ENCODE data around the gene GUCY2C. TPM values are rescaled to one million over a fixed set of nuclear protein-coding genes. Genes with fewer than 3 reads are reported as not detected.
A peak's percentile ranks its signal among the peaks of the same experiment; 100 is the strongest.
"Not testable (repeated sequence)": the region's sequence is repeated elsewhere in the genome, so short reads cannot be mapped to it uniquely, and the experiment has no call there.

Gene GUCY2C
- total and polyA plus RNA-seq, 5 donors = 0.02 TPM; not detected in 4

DNA sequence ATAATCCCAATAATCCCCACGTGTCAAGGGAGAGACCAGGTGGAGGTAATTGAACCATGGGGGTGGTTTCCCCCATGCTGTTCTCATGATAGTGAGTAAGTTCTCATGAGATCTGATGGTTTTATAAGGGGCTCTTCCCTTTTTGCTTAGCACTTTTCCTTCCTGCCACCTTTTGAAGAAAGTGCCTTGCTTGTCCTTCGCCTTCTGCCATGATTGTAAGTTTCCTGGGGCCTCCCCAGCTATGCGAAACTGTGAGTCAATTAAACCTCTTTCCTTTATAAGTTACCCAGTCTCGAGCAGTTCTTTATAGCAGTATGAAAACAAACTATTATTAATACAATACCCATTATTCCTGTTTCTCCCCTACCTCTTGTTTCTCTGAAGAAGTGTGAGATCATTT, 14.2 kb downstream of the GUCY2C start:
- H3K4me3 ChIP-seq (ENCODE audit: low read length); ATAC-seq; H3K9me3 ChIP-seq (ENCODE audit: control insufficient read depth, low read length); intact Hi-C loops (cut with DNase I); H3K27me3 ChIP-seq (ENCODE audit: control insufficient read depth, insufficient read depth); DNase-seq; H3K27ac ChIP-seq (ENCODE audit: low read length); H3K4me1 ChIP-seq (ENCODE audit: control insufficient read depth, insufficient read depth, low read length): not testable (repeated sequence)
- 83% methylated on average over 4 of the region's 4 CpGs for WGBS

DNA sequence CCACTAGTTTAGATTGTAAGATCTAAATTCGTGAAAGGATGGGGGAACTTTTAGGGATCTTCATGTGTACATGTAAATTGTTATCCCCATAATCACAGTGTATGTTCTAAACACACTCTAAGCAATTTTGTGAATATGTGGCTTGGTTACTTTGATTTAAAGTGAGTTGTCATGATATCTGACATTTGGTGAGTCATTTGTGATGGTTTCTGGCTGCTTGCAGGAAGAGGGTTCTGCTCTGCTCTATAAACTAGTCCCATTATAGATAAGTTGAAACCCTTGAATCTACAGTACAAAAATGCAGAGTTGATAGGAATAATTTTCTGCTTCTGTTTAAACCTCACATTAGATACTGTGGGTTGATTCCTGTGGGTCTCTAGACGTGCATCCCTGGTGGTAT, 14.8 kb downstream of the GUCY2C start:
- Histone ChIP-seq H3K4me1 (ENCODE audit: control insufficient read depth, insufficient read depth, low read length) (no peaks in the 10 kb centered on the region), H3K4me3 (ENCODE audit: low read length) (no peak overlapping the region), H3K27ac (ENCODE audit: low read length) (no peak overlapping the region), H3K9me3 (ENCODE audit: control insufficient read depth, low read length) (no peaks in the 10 kb centered on the region), H3K27me3 (ENCODE audit: control insufficient read depth, insufficient read depth) (no peaks in the 10 kb centered on the region)
- DNase-seq (no peak), ATAC-seq (no peak)
- intact Hi-C loops (cut with DNase I) = no loop called here
- WGBS = 77% methylated on average over 2 of the region's 2 CpGs

DNA sequence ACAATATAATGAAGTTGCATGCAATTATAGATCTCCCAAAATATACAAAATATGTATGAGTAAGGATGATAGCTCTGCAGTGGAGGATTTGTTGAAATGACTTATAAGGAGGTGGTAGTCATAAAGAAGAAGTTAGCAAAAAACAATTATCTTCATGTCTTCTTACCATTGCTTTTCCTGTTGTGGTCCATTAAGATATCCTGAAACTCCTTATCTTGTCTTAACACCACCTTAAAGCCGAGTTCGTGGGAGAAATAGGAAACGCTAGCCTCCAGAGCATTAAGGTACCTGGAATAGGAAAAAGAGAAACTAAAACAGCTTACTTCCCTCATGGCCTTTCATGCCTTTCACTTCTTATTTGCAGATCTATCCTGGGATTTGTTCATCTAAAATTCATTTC, 15.2 kb downstream of the GUCY2C start:
- no peak overlapping the region for H3K27ac ChIP-seq (ENCODE audit: low read length)
- 42% methylated on average over 3 of the region's 3 CpGs for WGBS
- H3K27me3 ChIP-seq (ENCODE audit: control insufficient read depth, insufficient read depth) = no peaks in the 10 kb centered on the region
- H3K9me3 ChIP-seq (ENCODE audit: control insufficient read depth, low read length) = no peaks in the 10 kb centered on the region
- ATAC-seq = no peak
- intact Hi-C loops (cut with DNase I) = no loop called here
- no peak for DNase-seq
- no peaks in the 10 kb centered on the region for H3K4me1 ChIP-seq (ENCODE audit: control insufficient read depth, insufficient read depth, low read length)
- no peak overlapping the region for H3K4me3 ChIP-seq (ENCODE audit: low read length)

DNA sequence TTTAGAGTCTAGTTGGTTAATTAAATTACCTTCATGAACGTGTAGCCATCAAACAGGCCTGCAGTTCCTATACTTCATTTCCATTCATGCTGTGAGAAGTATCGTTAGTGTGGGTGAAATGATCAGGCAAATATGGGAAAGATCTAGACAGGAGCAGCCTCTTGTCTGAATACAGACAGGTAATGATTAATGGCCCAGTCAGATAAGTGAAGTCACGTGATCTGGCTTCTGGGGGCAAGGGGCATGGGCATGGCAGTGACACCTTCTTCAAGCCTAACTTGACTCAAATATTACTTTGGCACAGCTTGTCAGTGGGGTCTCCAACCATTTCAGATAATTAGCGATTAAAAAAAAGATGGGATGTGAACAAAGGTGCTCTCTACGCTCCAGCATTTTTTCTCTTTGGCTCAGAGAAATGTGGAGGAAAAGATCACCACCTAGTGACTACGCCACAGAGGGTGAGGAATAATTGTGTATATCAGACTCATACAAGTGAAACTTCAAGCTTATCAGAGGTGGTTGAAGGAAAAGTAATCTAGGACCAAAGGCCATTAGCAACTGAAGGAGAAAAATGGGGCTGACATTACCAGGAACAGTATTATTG, 17.8 kb downstream of the GUCY2C start:
- intact Hi-C loops (cut with DNase I) = no loop called here

DNA sequence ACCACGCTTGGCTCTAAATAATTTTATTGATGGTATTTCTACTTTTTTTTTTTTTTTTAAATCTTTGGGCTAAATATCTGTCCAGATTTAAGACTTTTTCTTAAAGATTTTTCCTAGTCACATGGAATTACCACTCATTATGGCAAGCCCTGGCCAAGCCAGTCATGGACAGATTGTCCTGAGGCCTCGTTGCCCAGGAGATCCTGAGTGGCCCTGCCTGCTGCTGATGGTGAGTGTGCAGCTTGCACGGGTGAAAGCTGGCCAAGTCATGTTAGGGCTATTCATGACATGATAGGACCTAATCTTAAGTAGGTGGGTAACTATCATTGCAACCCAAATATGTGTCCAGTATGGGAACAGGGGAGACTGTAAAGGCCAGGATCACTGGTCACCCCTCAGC, 27.8 kb downstream of the GUCY2C start:
- H3K27me3 ChIP-seq (ENCODE audit: control insufficient read depth, insufficient read depth) = no peaks in the 10 kb centered on the region
- DNase-seq (no peak), ATAC-seq (no peak)
- H3K9me3 ChIP-seq (ENCODE audit: control insufficient read depth, low read length) = no peaks in the 10 kb centered on the region
- WGBS = 79% methylated on average over 3 of the region's 3 CpGs
- no peak overlapping the region for H3K4me3 ChIP-seq (ENCODE audit: low read length)
- intact Hi-C loops (cut with DNase I) = loop anchor here in 1 of 4 donors (10.0 kb wide), 1 partner anchor 434 kb away; no protein-coding TSS in a partner anchor
- no peak overlapping the region for H3K27ac ChIP-seq (ENCODE audit: low read length)
- H3K4me1 ChIP-seq (ENCODE audit: control insufficient read depth, insufficient read depth, low read length) = no peaks in the 10 kb centered on the region

More for the DNA sequence above, 17.8 kb downstream of the GUCY2C start:
- H3K4me1 ChIP-seq (ENCODE audit: control insufficient read depth, insufficient read depth, low read length) = no peaks in the 10 kb centered on the region
- 85% methylated on average over 6 of the region's 6 CpGs for WGBS
- ATAC-seq (no peak), DNase-seq (no peak)
- no peaks in the 10 kb centered on the region for H3K27me3 ChIP-seq (ENCODE audit: control insufficient read depth, insufficient read depth)
- no peak overlapping the region for H3K4me3 ChIP-seq (ENCODE audit: low read length)
- no peak overlapping the region for H3K27ac ChIP-seq (ENCODE audit: low read length)
- no peaks in the 10 kb centered on the region for H3K9me3 ChIP-seq (ENCODE audit: control insufficient read depth, low read length)

DNA sequence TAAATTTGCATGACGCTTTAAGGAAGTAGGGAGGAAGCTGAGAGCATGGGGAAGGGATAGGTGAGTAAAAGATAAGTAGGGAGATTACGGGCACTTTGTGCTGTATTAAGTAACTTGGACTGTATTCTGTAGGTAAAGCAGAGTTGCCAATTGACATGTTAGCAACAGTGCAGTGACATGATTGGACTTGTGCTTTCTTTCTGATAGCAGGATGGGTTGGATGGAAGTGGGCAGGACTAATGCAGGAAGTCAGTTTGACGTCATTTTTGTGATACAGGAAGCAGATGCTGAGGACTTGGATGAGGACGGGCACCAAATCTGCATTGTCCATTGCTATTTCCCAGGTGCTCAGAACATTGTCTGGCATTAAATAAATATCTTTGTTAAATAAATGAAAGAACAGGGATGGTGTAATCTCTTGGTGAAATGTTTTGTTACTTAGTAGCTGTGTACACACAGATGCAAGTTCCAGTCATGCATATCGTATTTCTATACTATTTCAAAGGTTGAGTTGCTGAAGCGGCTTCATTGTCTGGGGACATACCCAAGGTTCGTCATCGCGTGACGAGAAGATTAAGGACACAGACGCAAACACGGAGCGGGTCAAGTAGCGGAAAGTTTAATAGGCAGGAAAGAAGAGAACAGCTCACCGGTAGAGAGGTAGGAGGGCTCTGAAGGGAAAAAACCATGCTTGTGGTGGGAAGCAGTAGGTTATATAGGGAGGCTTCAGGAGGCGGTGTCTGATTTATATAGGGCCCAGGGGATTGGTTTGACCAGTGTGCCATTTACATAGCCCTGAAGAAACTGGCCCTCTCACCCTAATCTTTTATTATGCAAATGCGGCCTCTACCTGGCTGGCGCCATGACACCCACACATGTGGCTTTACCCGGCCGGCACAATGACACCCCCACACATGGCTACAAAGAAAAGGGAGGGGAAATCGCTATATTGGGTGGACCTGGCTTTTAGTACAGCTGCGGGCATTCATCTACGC, 30.7 kb downstream of the GUCY2C start:
- Histone ChIP-seq H3K27me3 (ENCODE audit: control insufficient read depth, insufficient read depth) (no peaks in the 10 kb centered on the region), H3K4me1 (ENCODE audit: control insufficient read depth, insufficient read depth, low read length) (no peaks in the 10 kb centered on the region), H3K9me3 (ENCODE audit: control insufficient read depth, low read length) (no peaks in the 10 kb centered on the region), H3K27ac (ENCODE audit: low read length) (no peak overlapping the region), H3K4me3 (ENCODE audit: low read length) (no peak overlapping the region)
- no peak for DNase-seq
- WGBS = 88% methylated on average over 23 of the region's 23 CpGs
- intact Hi-C loops (cut with DNase I) = loop anchor here in 2 of 4 donors (2.0 to 10.0 kb wide), 2 partner anchors 35 to 431 kb away; no protein-coding TSS in a partner anchor
- ATAC-seq = no peak

DNA sequence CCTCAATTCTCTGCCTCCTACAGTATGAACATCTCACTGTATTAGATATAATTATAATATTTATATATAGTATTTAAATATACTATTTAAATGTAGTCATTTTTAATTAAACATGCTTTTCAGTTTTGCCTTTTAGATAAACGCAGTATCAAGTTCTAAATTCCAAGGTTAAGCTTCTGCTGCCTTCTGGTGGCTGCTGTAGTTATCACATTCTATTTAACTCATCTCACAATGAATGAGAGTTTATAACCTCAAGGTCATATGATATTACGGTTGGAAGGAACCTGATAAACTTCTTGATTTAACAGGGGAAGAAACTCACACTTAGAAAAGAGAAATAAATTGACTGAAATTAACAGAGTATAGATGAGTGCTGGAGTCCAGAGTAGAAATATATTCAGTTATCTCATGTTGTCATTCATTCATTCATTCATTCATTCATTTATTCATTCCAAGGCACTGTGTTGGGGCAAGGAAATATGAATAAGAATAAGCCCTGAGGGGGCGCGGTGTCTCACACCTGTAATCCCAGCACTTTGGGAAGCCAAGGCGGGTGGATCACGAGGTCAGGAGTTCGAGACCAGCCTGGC, 31.9 kb downstream of the GUCY2C start:
- H3K4me1 ChIP-seq (ENCODE audit: control insufficient read depth, insufficient read depth, low read length) = no peaks in the 10 kb centered on the region
- peak; percentile 51 to 62 for ATAC-seq
- WGBS = 66% methylated on average over 7 of the region's 7 CpGs
- H3K4me3 ChIP-seq (ENCODE audit: low read length) = no peak overlapping the region
- DNase-seq = no peak
- intact Hi-C loops (cut with DNase I) = loop anchor here in 2 of 4 donors (2.0 to 10.0 kb wide), 3 partner anchors 34 to 430 kb away; no protein-coding TSS in a partner anchor
- H3K9me3 ChIP-seq (ENCODE audit: control insufficient read depth, low read length) = no peaks in the 10 kb centered on the region
- H3K27me3 ChIP-seq (ENCODE audit: control insufficient read depth, insufficient read depth) = no peaks in the 10 kb centered on the region
- H3K27ac ChIP-seq (ENCODE audit: low read length) = no peak overlapping the region

DNA sequence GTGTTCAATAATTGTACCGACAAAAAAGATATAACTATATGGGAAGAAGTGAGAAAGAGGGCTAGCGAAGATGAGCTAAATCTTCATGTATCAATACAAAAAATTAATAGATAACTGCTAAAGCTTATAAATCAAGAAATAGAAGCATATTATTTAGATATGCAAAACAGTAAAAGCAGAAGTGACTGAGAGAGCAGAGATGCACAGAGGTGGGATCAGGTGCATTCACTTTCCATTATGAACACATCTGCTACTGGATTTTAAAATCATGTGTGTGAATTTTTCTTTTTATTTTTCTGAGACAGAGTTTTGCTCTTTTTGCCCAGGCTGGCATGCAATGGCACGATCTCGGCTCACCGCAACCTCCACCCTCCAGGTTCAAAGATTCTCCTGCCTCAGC, 33.4 kb downstream of the GUCY2C start:
- H3K9me3 ChIP-seq (ENCODE audit: control insufficient read depth, low read length) = no peaks in the 10 kb centered on the region
- no peaks in the 10 kb centered on the region for H3K27me3 ChIP-seq (ENCODE audit: control insufficient read depth, insufficient read depth)
- H3K4me1 ChIP-seq (ENCODE audit: control insufficient read depth, insufficient read depth, low read length) = no peaks in the 10 kb centered on the region
- WGBS = 97% methylated on average over 5 of the region's 5 CpGs
- H3K27ac ChIP-seq (ENCODE audit: low read length) = no peak overlapping the region
- no peak for DNase-seq
- no peak for ATAC-seq
- intact Hi-C loops (cut with DNase I) = loop anchor here in 1 of 4 donors (5.0 to 10.0 kb wide), 2 partner anchors 36 to 428 kb away; no protein-coding TSS in a partner anchor
- H3K4me3 ChIP-seq (ENCODE audit: low read length) = no peak overlapping the region

DNA sequence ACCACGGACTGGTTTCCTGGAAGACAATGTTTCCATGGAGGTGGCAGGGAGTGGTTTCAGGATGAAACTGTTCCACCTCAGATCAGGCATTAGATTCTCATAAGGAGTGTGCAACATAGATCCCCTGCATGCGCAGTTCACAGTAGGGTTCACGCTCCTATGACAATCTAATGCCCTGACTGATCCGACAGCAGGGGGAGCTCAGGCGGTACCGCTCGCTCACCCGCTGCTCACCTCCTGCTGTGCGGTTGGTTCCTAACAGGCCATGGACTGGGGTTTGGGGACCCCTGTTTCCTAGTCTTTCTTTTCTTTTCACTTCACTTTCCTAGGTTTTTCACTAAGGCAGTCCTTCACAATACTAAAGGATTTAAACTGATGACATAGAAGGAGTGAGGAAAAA, 39.6 kb downstream of the GUCY2C start:
- H3K4me1 ChIP-seq (ENCODE audit: control insufficient read depth, insufficient read depth, low read length) = no peaks in the 10 kb centered on the region
- WGBS = 87% methylated on average over 9 of the region's 9 CpGs
- ATAC-seq (no peak), DNase-seq (no peak)
- peaks cover 3% of the 10 kb centered on the region for H3K27me3 ChIP-seq (ENCODE audit: control insufficient read depth, insufficient read depth)
- no peak overlapping the region for H3K4me3 ChIP-seq (ENCODE audit: low read length)
- H3K27ac ChIP-seq (ENCODE audit: low read length) = no peak overlapping the region
- intact Hi-C loops (cut with DNase I) = no loop called here
- H3K9me3 ChIP-seq (ENCODE audit: control insufficient read depth, low read length) = no peaks in the 10 kb centered on the region

DNA sequence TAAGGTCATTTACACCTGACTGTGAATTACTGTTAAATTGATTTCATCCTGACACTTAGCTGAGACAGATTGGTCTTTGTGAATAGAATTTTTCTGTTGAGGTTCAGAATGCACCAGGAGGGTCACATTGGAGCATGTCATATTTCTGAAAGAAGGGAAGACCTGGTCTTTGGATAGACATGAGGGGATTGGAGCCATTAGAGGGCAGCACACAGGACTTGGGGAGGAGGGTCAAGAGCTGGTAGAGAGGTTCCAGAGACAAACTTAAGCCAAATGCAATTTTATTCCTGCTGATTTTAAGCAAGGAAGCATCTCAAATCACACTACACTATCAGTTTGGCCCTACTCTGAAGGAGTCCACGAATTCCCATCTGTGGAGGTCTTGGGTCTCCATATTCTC, 41.1 kb downstream of the GUCY2C start:
- no peak for ATAC-seq
- Histone ChIP-seq H3K4me1 (ENCODE audit: control insufficient read depth, insufficient read depth, low read length) (no peaks in the 10 kb centered on the region), H3K27me3 (ENCODE audit: control insufficient read depth, insufficient read depth) (peaks cover 3% of the 10 kb centered on the region), H3K27ac (ENCODE audit: low read length) (no peak overlapping the region), H3K9me3 (ENCODE audit: control insufficient read depth, low read length) (no peaks in the 10 kb centered on the region), H3K4me3 (ENCODE audit: low read length) (no peak overlapping the region)
- DNase-seq = no peak
- 94% methylated on average over 1 of the region's 1 CpG for WGBS
- intact Hi-C loops (cut with DNase I) = no loop called here

DNA sequence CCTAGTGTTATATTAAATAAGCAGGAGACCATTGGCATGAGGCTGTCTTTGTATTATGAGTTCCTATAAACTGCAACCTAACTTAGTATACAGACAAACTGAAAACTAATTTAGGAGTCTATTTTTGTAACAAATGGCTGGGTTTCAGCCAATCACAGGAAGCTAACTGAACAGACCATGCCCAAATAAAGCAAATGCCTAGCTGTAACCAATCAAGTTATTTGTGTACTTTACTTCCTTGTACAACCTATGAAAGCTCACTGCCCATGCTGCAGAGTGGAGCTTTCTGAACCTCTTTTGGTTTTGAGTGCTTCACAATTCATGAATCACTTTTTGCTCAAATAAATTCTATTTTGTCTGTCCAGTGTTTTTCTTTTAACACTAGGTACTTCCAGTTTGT, 41.6 kb downstream of the GUCY2C start:
- Histone ChIP-seq H3K4me1 (ENCODE audit: control insufficient read depth, insufficient read depth, low read length) (no peaks in the 10 kb centered on the region), H3K4me3 (ENCODE audit: low read length) (no peak overlapping the region), H3K27ac (ENCODE audit: low read length) (no peak overlapping the region), H3K27me3 (ENCODE audit: control insufficient read depth, insufficient read depth) (peaks cover 3% of the 10 kb centered on the region), H3K9me3 (ENCODE audit: control insufficient read depth, low read length) (no peaks in the 10 kb centered on the region)
- DNase-seq (no peak), ATAC-seq (no peak)
- intact Hi-C loops (cut with DNase I) = no loop called here

Data from right cardiac atrium (tissue), 5 donors.